CD4-positive, alpha-beta T cell treated with Interleukin-17A for 4 hours (primary cell): ENCODE measurements around the gene UBR1.
"Not testable (repeated sequence)": the region's sequence is repeated elsewhere in the genome, so short reads cannot be mapped to it uniquely, and the experiment has no call there.

Experiments used
- DNase-seq: peaks from one replicate; pipeline ENCODE4 v3.0.0-alpha.2; 2020; ENCODE audit warnings: mixed read lengths

Gene UBR1

DNA sequence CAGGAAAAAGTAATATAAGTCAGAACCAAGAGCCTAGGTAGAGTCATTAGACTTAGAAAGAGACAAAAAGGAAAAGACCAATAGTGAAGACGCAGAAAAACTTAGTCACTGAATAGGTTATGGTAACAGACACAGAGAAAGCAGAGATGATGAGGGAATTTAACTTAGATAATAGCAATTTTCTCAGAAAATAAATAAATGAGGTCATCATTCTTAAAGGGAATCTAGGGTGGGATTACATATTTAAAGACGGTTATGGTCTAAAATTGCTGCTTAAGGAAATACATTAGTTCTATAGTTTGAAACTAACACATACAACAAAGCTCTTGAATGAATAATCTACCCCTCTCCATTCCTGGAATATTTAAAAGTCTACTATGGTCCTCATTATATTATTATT lies 59.4 kb downstream of the UBR1 start:
- no peak for DNase-seq

DNA sequence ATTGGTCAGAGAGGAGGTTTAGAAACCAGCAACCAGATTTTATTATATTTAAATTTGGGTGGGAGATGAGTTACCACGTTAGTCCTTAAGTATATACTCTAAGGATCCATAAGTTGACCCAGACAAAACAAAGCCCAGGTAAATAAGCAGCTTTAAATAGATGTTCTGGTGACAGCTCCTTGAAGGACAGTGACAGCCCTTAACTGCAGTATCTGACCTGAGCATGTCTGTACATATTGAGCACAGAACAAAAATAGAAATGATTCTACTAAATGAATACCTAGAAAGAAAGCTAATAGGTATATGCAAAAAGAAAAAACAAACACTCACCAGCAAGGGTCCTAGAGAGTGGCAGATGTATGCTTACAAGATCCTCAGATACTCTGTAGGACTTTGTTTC lies 63.0 kb downstream of the UBR1 start:
- DNase-seq: no peak

DNA sequence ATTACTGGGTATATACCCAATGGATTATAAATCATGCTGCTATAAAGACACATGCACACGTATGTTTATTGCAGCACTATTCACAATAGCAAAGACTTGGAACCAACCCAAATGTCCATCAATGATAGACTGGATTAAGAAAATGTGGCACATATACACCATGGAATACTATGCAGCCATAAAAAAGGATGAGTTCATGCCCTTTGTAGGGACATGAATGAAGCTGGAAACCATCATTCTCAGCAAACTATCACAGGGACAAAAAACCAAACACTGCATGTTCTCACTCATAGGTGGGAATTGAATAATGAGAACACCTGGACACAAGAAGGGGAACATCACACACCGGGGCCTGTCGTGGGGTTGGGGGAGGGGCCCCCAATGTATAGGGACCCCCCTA lies 64.8 kb downstream of the UBR1 start:
- not testable (repeated sequence) for DNase-seq

DNA sequence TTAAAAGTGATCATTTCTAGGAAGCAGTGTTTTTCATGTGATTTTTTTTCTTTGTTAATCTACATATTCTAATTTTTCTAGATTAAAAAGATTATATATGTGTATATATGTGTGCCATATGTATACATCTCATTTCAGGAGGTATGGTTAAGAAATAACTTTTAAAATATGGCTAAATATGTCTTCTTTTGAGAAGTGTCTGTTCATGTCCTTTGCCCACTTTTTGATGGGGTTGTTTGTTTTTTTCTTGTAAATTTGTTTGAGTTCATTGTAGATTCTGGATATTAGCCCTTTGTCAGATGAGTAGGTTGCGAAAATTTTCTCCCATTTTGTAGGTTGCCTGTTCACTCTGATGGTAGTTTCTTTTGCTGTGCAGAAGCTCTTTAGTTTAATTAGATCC lies 70.6 kb downstream of the UBR1 start:
- not testable (repeated sequence) for DNase-seq

DNA sequence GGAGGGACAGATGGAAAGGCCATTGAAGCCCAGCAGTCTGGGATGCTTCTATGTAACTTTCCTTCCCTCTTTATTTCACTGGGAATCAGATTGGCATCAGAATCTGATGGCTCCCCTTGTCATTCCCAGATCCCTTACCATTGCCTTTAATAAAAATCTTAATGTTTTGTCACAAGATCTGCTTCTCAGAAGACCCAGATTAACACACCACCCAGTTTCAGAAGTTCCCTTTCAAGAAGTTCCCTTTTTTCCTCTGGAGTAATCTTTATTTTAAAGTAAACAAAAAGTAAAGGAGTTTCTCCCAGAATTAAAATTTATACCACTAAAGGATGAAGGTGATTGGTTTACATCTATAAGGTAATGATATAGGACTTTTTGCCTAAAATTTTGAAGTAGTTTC lies 76.4 kb downstream of the UBR1 start:
- no peak for DNase-seq

DNA sequence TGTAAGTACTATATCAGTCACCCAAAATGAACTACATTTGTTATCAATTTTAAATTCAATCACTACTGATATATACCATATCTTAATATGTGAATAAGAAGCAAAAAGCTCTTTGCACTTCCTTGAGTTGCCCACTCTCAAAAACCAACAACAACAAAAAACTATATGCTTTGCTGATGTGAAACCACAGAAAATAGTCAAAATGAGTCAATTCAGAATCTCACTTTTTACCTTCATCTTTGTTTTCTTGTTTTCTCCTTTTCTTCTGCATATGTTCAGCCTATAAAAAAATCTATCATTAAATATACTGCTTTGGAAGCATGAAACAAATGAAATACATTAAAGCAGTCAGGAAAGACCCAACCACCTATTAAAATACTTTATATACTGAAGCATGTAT lies 80.7 kb downstream of the UBR1 start:
- no peak for DNase-seq

DNA sequence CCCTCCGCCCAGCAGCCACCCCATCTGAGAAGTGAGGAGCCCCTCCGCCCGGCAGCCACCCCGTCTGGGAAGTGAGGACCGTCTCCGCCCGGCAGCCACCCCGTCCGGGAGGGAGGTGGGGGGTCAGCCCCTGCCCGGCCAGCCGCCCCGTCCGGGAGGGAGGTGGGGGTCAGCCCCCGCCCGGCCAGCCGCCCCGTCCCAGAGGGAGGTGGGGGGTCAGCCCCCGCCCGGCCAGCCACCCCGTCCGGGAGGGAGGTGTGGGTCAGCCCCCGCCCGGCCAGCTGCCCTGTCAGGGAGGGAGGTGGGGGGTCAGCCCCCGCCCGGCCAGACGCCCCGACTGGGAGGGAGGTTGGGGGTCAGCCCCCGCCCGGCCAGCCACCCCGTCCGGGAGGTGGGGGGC lies 91.2 kb downstream of the UBR1 start:
- DNase-seq: not testable (repeated sequence)

DNA sequence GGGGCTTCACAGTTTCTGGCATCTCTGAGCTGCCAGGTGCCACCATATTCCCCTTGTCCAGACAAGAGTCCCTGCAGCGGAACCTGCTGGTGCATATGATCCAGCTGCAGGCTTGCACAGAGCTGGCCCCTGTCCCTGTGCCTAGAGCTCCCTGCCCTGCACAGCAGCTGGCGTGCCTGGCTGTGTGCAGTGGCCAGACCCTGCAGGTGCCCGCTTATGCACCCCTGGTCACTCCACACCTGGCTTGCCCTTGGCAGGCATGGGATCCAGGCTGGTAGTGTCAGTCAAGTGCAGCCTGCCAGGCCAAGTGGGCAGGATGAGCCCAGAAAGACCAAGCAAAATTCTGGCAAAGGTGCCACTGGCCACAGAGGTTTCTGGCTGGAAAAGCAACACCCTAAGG lies 96.6 kb downstream of the UBR1 start:
- no peak for DNase-seq

DNA sequence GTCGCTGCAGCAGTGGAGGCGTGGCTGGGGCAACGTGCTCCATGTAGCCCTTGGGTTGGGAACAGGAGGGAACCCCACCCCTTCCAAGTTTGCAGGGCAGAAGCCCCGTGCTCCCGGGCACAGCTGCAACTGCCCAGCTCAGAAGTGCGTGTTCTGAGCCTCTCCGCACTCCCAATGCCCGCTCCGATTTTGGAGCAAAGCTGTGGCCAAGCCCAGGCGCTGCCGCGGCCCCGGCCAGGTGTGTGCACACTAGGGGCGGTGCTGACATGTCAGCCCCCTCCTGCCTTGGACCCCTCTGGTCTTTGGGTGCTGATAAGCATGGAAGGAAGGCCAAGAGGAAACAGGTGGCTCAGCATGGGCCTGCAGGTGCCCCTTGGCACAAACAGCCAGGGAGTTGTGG lies 97.7 kb downstream of the UBR1 start:
- DNase-seq: no peak

DNA sequence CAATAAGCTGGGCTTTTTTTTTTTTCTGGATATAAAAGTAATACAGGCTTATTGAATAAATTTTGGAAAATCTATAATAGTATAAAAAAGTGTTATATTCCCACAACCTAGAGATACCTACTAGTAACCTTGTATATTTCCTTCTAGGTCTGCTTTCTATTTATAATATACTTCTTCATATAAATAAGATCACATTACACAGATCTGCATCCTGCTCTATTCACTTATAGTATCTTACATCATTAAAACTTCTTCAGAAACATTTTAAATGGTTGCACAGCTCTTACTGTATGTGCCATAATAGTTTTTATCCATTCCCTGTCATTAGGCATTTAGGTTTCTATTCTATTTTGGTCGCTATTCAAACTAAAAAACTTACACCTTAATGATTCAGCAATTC lies 98.3 kb downstream of the UBR1 start:
- DNase-seq: no peak

DNA sequence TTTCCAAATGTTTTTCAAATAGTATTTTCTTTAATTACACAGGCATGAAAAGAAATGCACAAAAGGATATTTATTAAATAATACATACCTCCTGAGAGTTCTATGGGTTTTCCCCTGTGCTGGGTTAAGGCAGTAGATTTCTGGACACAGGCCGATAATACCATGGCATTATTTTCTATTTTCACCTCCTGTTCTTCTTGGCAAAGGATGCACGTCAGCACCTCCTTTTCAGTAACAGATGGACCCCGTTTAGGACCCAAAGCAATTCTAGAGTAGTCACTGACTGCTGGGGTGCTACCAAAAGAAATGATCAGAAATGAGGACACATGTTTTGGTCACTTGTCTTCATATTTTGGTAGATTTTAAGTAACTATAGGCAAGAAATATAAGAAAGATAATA lies 98.8 kb downstream of the UBR1 start:
- DNase-seq: no peak

DNA sequence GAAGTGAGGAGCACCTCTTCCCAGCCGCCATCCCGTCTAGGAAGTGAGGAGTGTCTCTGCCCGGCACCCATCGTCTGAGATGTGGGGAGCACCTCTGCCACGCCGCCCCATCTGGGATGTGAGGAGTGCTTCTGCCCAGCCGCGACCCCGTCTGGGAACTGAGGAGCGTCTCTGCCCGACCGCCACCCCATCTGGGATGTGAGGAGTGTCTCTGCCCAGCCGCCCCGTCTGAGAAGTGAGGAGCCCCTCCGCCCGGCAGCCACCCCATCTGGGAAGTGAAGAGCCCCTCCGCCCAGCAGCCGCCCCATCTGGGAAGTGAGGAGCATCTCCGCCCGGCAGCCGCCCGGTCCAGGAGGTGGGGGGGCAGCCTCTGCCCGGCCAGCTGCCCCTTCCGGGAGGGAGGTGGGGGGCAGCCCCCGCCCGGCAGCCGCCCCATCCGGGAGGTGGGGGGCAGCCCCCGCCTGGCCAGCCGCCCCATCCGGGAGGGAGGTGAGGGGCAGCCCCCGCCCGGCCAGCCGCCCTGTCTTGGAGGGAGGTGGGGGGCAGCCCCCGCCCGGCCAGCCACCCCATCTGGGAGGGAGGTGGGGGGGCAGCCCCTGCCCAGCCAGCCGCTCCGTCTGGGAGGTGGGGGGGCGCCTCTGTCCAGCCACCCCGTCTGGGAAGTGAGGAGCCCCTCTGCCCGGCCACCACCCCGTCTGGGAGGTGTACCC lies 100.8 kb downstream of the UBR1 start:
- not testable (repeated sequence) for DNase-seq

DNA sequence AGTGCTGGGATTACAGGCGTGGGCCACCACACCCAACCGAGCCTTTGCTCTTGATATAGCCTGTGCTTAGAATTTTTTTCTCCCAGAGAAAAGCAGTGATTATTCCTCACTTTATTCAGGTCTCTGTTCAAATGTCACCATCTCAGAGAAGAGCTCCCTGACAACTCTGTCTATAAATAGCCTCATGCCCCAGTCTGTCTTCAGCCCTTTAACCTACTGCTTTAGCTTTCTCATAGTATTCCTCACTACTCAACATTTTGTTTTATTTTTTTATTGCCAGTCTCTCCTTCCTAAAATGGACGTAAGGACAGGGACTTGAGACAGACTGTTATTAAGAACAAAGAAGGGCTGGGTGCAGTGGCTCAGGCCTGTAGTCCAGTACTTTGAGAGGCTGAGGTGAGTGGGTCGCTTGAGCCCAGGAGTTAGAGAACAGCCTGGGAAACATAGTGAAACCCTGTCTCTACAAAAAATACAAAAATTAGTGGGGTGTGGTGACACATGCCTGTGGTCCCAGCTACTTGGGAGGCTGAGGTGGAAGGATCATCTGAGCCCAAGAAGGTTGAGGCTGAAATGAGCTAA lies 106.5 kb downstream of the UBR1 start:
- DNase-seq: no peak

DNA sequence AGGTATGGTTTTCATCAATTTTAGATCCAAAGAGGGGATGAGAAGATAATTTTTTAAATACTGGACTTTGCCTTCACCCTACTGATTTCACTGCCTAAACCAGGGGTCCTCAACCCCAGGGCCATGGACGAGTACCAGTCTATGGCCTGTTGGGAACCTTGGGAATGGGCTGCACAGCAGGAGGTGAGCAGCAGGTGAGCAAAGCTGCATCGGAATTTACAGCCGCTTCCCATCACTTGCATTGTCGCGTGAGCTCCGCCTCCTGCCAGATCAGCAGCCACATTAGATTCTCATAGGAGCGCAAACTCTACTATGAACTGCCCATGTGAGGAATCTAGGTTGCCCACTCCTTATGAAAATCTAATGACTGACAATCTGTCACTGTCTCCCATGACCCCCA lies 109.0 kb downstream of the UBR1 start:
- DNase-seq: no peak

DNA sequence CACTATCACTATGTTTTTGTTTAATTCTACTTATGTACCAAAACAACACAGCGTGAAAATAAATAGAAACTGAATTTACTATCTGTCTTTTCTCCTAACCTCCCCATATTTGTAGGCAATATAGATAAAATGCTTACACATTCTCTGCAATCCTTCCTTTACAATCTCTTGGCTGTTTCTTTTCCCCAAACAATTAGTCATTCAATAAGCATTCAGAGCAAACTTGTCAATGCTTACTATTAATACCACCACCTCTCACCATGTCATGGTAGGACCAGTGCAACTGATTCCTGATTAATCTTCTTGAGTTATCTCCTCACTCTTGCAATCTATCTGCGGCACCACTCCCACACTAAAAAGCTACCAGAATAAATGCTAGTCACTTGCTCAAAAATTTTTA lies 111.3 kb downstream of the UBR1 start:
- no peak for DNase-seq

DNA sequence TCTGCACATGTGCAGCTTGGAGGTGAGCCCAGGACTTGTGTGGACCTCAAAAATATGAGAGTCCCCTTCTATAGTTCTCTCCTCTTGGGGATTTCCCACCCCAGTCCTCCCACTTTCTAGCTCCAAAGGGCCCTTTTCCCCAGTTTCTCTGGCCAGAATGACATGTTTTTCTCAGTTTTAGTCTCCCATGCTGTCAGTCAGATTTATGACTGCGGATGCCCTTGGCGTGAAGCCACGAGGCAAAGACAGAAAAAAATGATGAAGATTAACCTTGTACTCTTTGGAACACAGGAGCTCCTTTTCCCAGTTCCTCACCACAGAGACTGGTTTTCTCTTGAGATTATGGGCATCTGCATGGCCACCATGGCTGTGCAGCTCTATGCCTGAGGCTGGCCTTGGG lies 113.2 kb downstream of the UBR1 start:
- no peak for DNase-seq

DNA sequence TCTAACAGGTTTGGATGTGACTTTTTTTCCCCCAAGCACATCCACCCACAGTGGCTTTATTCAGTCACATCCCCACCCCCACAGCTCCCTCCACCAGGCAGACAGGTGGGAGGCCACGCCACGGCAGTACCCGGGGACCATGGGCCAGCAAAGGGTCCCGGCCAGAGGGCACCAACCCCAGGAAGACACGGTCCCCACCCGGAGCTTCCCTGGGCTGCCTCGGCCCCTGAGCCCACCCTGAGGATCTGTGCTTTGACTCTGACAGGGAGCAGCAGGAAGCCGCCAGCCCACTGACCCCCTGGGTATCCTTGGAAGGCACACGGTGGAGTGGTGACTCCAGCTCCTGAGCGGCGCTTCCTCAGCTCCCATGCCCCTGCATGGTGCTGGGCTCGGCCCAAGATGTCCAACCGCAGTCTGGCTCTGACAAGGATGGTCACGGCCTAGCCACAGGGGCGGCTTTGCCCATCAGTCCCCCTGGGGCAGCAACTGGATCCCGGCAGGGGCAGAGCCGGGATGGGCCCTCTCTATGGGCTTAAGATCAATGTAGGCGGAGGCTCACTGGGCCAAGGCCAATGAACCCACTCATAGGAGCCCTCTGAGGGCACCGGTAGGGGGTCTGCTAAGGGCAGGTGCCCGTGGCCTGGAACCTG lies 119.0 kb downstream of the UBR1 start:
- DNase-seq: no peak

DNA sequence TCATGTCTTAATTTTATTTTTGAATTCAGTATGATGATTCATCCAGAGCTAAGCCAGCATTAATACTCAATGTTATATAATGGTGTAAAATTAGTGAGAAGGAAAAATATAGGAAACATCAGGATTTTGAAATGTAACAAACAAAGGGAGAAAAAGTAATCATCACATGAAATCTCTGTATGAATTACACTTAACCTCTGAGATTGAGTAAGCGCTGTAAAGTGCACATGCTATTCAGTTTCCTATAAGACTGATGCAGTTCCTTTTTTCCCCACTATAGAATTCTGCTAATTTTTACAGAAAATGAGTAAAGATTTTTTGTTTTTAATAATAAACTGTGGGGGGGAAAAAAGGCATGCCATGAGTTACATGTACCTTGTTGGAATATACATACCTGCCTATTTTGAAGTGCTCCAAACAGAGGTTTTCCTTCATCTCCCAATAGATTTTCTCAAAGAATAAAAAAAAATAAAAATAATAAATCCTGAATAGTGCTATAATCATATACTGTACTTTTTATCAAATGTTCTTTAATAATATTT lies 121.3 kb downstream of the UBR1 start:
- no peak for DNase-seq

DNA sequence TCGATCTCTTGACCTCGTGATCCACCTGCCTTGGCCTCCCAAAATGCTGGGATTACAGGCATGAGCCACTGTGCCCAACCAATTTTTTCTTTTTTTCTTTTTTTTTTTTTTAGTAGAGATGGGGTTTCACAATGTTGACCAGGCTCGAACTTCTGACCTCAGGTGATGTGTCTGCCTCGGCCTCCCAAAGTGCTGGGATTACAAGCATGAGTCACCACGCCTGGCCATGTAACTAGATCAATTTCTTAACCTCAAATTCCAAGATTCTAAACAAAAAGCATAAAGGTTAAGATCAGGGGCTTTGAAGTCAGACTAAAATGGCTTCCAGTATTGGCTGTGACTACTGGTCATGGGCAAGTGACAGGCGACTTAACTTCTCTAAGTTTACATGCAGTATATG lies 126.7 kb downstream of the UBR1 start:
- not testable (repeated sequence) for DNase-seq

DNA sequence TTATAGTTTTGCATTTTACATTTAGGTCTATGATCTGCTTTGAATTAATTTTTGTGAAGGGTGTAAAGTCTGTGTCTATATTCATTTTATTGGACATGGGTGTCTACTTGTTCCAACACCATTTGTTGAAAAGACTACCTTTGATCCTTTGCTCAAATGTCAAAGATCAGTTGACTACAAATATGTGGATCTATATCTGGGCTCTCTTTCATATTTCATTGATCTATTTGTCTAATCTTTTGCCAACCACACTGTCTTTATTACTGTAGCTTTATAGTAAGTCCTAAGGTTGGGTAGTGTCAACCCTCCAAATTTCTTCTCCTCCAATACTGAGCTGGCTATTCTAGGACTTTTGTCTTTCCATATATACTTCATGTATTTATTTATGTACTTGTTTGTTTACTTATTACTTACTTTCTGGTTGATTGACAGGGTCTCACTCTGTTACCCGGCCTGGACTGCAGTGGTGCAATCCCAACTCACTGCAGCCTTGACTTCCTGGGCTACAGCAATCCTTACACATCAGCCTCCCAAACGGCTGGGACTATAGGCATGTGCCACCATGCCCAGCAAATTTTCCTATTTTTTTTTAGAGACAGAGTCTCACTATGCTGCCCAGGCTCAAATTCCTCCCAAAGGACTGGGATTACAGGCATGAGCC lies 131.5 kb downstream of the UBR1 start:
- DNase-seq: no peak

DNA sequence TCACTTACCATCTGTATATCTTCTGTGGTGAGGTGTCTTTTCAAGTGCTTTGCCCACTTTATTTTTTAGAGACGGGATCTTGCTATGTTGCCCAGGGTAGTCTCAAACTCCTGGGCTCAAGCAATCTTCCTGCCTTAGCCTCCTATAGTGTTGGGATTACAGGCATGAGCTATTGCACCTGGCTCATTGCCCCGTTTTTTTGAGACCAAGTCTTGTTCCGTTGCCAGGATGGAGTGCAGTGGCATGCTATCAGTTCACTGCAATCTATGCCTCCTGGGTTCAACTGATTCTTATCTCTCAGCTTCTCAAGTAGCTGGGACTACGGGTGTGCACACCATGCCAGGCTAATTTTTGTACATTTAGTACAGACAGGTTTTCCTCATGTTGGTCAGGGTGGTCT lies 132.7 kb downstream of the UBR1 start:
- no peak for DNase-seq

DNA sequence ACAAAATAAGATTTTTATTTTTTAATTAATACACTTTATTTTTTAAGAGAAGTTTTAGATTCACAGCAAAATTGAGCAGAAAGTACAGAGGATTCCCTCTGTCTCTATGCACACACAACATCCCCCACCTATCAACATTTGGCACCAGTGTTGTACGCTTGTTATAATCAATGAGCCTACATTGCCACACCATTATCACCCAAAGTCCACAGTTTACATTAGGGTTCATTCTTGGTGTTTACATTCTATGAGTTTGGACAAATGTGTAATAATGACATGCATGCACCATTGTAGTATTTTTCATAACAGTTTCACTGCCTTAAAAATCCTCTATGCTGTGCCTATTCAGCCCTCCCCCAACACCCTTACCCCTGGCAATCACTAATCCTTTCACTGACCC lies 134.0 kb downstream of the UBR1 start:
- no peak for DNase-seq

DNA sequence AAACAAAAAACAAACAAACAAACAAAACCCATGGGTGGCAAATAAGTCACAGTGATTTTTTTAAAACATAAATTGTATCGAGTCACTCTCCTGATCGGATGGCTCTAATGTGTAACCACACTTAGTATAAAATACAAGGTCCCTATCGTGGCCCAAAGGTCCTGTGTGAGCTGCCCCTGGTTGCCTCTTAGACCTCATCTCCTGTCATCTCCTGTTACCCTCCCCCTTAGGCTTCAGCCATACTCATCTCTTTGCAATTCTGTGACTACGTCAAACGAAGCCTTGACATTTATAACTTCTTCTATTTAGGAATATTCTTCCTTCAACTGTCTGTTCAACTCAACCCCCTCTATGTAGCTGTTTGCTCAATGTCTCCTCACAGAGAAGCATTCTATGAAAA lies 141.4 kb downstream of the UBR1 start:
- no peak for DNase-seq

DNA sequence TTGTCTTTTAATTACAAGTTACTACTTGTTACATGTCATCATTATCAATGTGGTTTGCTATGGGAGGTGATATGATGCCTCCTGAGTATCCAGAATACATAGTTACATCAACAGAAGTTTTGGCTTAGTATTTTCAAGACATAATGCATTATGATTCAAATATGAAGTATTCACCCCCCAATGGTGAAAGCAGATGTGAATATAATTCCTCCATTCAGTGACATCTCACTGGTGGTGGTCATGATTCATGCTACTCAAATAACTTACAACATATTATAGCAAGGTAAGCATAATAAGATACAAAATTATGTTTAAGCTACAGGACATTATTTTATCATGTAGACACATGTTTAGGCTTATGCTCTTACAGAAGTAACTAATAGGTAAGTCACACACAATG lies 150.3 kb downstream of the UBR1 start:
- DNase-seq: no peak
